D721Med (cell line): ENCODE measurements around the gene PEAR1.

ENCODE experiments used
- DNase-seq: peaks from one replicate; pipeline ENCODE4 v3.0.0; 2011; ENCODE audit warnings: low spot score; ENCODE audit not compliant: insufficient read length
- FAIRE-seq: peaks from 2 replicates; lab custom pipeline; 2011; peaks lifted over from hg19 to GRCh38; lab: Jason Lieb, UNC
- CTCF ChIP-seq: IDR thresholded peaks from 2 replicates; pipeline ENCODE4 v1.5.1; 2012; ENCODE audit warnings: mild to moderate bottlenecking, control low read depth; ENCODE audit not compliant: insufficient read depth; ENCODE audit errors: missing control alignments

Gene PEAR1

GRCh38 chr1:156904187-156904959, 10.9 kb downstream of the PEAR1 start:
- DNase-seq (no peak), FAIRE-seq (no peak)
- no peak for TF ChIP-seq CTCF

DNA sequence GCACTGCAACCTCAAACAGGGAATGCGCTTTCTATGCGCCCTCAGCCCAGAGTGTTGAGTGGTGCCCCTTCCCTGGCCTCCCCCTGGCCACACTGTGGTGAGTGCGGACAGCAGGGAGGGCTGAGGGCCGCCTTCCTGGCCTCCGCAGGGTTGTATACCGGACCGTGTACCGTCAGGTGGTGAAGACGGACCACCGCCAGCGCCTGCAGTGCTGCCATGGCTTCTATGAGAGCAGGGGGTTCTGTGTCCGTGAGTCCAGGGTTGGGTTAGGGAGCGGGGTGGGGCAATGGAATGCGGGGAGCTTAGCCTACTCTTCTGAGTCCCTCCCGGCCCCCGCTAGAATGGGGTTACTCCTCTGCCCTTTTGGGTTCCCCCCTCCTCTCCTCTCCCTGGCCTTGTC, 11.7 kb downstream of the PEAR1 start:
- TF ChIP-seq CTCF, result no peak
- FAIRE-seq (no peak), DNase-seq (no peak)

- FAIRE-seq (no peak), DNase-seq (no peak)
- no peak for TF ChIP-seq CTCF
Observed at GRCh38 chr1:156905651-156906050, 12.1 kb downstream of the PEAR1 start.

DNA sequence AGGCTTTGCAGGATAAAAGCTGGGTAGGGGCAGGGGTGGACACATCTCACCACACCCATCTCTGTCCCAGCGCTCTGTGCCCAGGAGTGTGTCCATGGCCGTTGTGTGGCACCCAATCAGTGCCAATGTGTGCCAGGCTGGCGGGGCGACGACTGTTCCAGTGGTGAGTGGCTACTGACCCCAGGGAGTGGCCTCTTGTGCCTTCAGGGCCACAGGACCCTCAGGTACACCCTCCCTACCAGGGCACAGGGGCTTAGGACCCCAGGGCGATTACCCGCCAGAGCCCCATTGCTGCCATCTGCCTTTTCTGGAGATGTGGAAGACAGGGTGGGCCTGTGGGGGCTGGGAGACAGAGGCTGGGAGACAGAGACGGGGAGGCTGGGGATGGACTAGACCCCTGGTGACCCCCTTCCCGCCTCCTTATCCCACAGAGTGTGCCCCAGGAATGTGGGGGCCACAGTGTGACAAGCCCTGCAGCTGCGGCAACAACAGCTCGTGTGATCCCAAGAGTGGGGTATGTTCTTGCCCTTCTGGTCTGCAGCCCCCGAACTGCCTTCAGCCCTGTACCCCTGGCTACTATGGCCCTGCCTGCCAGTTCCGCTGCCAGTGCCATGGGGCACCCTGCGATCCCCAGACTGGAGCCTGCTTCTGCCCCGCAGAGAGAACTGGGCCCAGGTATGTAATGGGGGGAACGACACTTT, 12.8 kb downstream of the PEAR1 start:
- no peak for FAIRE-seq
- TF ChIP-seq CTCF, result no peak
- no peak for DNase-seq

DNA sequence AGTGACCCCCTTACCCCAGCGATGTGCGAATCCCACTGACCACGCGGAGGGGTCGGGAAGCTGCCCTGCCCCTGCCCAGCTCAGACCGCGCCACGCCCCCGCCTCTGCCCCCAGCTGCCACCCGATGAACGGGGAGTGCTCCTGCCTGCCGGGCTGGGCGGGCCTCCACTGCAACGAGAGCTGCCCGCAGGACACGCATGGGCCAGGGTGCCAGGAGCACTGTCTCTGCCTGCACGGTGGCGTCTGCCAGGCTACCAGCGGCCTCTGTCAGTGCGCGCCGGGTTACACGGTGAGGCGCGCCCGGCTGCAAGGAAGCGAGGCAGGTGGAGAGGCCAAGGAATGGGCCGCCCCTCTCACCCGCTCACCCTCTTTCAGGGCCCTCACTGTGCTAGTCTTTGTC, 15.0 kb downstream of the PEAR1 start:
- no peak for DNase-seq
- no peak for FAIRE-seq
- TF ChIP-seq CTCF, result no peak

DNA sequence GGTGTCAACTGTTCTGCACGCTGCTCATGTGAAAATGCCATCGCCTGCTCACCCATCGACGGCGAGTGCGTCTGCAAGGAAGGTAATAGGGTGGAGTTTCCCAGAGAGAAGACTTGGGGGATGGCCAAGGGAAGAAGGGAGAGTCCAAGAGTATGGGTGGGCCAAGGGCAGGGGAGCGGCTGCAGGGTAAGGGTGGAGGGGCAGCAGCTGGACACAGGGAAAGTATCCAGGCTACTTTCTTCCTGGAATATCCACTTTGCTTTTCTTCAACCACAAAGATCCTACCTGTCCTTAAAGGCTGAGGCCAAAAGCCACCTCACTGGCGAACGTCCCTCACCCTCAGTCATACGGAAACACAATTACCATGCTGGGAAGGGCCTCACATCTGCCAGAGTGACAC, 15.4 kb downstream of the PEAR1 start:
- FAIRE-seq (no peak), DNase-seq (no peak)
- no peak for TF ChIP-seq CTCF

DNA sequence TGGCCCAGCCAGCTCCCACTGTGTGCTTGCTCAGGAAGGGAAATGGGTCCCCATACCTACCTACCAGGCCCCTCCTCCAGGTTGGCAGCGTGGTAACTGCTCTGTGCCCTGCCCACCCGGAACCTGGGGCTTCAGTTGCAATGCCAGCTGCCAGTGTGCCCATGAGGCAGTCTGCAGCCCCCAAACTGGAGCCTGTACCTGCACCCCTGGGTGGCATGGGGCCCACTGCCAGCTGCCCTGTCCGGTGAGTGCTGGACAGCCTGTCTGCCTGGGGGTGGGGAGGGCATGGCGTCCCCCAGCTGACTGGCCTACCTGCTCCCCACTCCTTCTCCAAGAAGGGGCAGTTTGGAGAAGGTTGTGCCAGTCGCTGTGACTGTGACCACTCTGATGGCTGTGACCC, 16.2 kb downstream of the PEAR1 start:
- no peak for TF ChIP-seq CTCF
- DNase-seq (no peak), FAIRE-seq (no peak)
